ENCODE measurements around the gene PAQR6.
A peak's percentile ranks its signal among the peaks of the same experiment; 100 is the strongest.

PAQR6 gene

DNA sequence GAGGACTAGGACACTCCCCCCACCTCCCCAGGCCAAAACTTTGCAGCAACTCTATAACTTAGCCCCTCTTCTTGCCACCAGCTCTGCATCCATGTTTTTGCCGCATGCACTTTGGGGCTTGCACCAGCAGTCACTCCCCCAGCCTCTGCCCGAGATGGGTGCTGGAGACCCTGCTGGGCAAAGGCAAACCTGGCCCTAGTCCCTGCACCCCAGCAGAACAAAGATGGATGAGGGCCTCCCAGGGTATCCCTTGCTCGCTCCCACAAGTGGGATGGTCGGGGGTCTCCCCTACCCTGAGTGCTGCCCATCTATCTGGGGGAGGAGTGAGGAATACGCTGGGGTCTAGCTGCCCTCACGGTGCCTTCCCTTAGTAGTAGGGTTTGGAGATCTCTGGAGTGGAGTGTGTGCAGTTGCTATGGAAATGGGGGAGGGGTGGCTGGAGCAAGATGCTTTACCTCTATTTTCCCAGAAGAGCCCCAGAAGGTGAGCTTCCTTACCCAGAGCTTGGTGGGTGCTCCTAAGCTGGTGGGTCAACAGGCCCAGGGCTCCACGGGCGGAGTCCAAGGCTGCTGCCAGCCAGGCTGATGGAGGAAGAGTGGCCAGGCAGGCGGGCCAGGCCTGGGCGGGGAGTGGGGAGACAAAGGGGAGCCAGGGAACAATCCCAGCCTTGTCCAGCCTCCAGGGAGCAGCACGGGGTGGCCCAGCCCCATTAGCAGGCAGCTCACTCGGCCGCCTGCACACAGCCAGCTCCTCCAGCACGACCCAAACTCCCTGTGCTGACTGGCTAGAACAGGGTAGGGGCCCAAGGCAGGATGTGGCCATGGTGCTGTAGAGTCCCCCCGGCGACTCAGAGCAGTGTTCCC, at the start of gene PAQR6:
PAQR6 (minus strand) TSS at position 597 of the 863 bp plus-strand sequence. CDS start 1,325 bp downstream, outside the sequence.
- no peak for DNase-seq (ENCODE audit: low read depth in 1 of 2, low spot score in 1 of 2)
- no peak for TF ChIP-seq JUND (IDR thresholded peaks at IDR 0.05; ENCODE audit: low read depth)
- in situ Hi-C loops (cut with HindIII; ENCODE audit: low pct_unique_long_range_greater_than_20kb, low sequenced_read_pairs), result no loop called here

- peak; percentile 77 to 78 for DNase-seq (ENCODE audit: low read depth in 1 of 2, low spot score in 1 of 2)
- in situ Hi-C loops (cut with HindIII; ENCODE audit: low pct_unique_long_range_greater_than_20kb, low sequenced_read_pairs), result no loop called here
Observed at GRCh38 chr1:156295391-156295947, 47.6 kb upstream of the PAQR6 start, which contains the start of gene GLMP. Gene GLMP, minus strand, starts transcription at chr1:156295679. Its CDS starts 34 bp downstream, at chr1:156295645.

DNA sequence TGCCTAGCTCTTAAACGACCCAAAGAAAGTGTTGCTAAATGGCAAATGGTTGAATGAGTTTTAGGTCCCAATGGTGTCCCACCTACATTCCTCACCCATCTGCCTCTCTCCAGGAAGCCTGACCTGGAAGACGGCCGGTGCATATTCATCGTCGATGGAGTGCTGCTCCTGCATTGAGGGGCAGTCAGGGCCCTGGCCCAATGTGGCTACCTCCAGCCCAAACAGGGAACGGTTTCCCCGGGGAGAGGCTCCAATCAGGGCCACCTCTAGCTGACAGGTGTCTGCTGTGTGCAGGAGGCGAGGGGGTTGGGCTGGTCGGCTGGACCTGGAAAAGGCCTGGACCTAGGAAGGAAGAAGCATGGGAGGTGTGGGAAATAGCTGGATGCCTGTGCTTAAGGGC, 46.0 kb upstream of the PAQR6 start:
- in situ Hi-C loops (cut with HindIII; ENCODE audit: low pct_unique_long_range_greater_than_20kb, low sequenced_read_pairs), result no loop called here
- no peak for DNase-seq (ENCODE audit: low read depth in 1 of 2, low spot score in 1 of 2)
- TF ChIP-seq JUND (IDR thresholded peaks at IDR 0.05; ENCODE audit: low read depth), result no peak

More at GRCh38 chr1:156295391-156295947, 47.6 kb upstream of the PAQR6 start, which contains the start of gene GLMP:
- TF ChIP-seq JUND (IDR thresholded peaks at IDR 0.05; ENCODE audit: low read depth), result no peak

GRCh38 chr1:156293098-156293434, 45.2 kb upstream of the PAQR6 start:
- no peak for DNase-seq (ENCODE audit: low read depth in 1 of 2, low spot score in 1 of 2)
- in situ Hi-C loops (cut with HindIII; ENCODE audit: low pct_unique_long_range_greater_than_20kb, low sequenced_read_pairs), result no loop called here
- no peak for TF ChIP-seq JUND (IDR thresholded peaks at IDR 0.05; ENCODE audit: low read depth)

DNA sequence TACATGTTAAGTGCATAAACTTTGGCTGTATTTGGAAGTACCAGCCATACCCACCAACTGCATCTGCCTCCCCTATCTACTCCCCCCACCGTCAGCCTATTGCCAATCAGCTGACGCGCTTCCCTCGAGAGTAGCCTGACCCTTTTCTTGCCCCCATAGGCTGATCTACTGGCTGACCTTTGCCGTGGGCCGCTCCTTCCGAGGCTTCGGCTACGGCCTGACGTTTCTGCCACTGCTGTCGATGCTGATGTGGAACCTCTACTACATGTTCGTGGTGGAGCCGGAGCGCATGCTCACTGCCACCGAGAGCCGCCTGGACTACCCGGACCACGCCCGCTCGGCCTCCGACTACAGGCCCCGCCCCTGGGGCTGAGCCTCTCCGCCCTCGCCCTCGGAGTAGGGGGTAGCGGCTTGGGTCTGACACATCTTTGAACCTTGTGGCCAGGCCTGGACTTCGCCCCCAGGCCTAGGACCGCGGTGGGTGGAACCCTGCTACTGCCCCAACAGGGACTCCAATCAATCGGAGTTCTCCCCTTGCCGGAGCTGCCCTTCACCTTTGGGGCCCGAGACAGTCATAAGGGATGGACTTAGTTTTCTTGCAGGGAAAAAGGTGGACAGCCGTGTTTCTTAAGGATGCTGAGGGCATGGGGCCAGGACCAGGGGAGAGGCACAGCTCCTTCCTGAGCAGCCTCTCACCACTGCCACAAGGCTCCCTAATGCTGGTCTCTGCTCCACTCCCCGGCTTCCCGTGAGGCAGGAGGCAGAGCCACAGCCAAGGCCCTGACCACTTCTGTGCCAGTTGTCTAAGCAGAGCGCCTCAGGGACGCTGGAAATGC, 43.6 kb upstream of the PAQR6 start:
- in situ Hi-C loops (cut with HindIII; ENCODE audit: low pct_unique_long_range_greater_than_20kb, low sequenced_read_pairs), result no loop called here
- no peak for TF ChIP-seq JUND (IDR thresholded peaks at IDR 0.05; ENCODE audit: low read depth)
- DNase-seq (ENCODE audit: low read depth in 1 of 2, low spot score in 1 of 2), result no peak

- in situ Hi-C loops (cut with HindIII; ENCODE audit: low pct_unique_long_range_greater_than_20kb, low sequenced_read_pairs), result no loop called here
- no peak for DNase-seq (ENCODE audit: low read depth in 1 of 2, low spot score in 1 of 2)
- no peak for TF ChIP-seq JUND (IDR thresholded peaks at IDR 0.05; ENCODE audit: low read depth)
Observed at GRCh38 chr1:156289857-156290256, 42.0 kb upstream of the PAQR6 start.

GRCh38 chr1:156286061-156286460, 38.2 kb upstream of the PAQR6 start:
- no peak for DNase-seq (ENCODE audit: low read depth in 1 of 2, low spot score in 1 of 2)
- in situ Hi-C loops (cut with HindIII; ENCODE audit: low pct_unique_long_range_greater_than_20kb, low sequenced_read_pairs), result no loop called here
- no peak for TF ChIP-seq JUND (IDR thresholded peaks at IDR 0.05; ENCODE audit: low read depth)

- in situ Hi-C loops (cut with HindIII; ENCODE audit: low pct_unique_long_range_greater_than_20kb, low sequenced_read_pairs), result no loop called here
- no peak for DNase-seq (ENCODE audit: low read depth in 1 of 2, low spot score in 1 of 2)
- no peak for TF ChIP-seq JUND (IDR thresholded peaks at IDR 0.05; ENCODE audit: low read depth)
Observed at GRCh38 chr1:156285437-156285836, 37.6 kb upstream of the PAQR6 start.

- TF ChIP-seq JUND (IDR thresholded peaks at IDR 0.05; ENCODE audit: low read depth), result no peak
- no peak for DNase-seq (ENCODE audit: low read depth in 1 of 2, low spot score in 1 of 2)
- in situ Hi-C loops (cut with HindIII; ENCODE audit: low pct_unique_long_range_greater_than_20kb, low sequenced_read_pairs), result no loop called here
Observed at GRCh38 chr1:156284757-156285156, 36.9 kb upstream of the PAQR6 start.

DNA sequence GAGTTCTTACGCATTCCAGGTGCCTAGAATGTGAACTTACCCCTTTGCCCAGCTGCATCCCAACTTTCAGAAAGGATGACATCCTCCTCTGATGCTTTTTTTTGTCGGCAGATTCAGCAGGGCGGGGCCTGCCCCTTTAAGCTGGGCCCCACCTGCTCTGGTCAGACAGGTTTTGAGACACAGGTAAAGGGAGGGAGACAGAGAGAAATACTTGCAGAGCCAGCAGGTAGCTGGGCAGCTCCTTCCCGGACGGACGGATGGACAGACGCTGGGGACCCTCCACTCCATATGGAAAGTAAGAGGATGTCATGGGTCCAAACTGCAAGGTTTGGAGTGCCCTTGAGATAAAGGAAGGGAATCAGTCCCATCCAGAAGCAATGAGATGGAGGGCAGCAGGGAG, 36.3 kb upstream of the PAQR6 start, which contains the start of gene TMEM79:
TMEM79 (plus strand) TSS at position 214 of the 400 bp plus-strand sequence. CDS start 902 bp downstream, outside the sequence.
- in situ Hi-C loops (cut with HindIII; ENCODE audit: low pct_unique_long_range_greater_than_20kb, low sequenced_read_pairs), result no loop called here
- no peak for TF ChIP-seq JUND (IDR thresholded peaks at IDR 0.05; ENCODE audit: low read depth)
- DNase-seq (ENCODE audit: low read depth in 1 of 2, low spot score in 1 of 2), result peak; percentile 78 to 93

DNA sequence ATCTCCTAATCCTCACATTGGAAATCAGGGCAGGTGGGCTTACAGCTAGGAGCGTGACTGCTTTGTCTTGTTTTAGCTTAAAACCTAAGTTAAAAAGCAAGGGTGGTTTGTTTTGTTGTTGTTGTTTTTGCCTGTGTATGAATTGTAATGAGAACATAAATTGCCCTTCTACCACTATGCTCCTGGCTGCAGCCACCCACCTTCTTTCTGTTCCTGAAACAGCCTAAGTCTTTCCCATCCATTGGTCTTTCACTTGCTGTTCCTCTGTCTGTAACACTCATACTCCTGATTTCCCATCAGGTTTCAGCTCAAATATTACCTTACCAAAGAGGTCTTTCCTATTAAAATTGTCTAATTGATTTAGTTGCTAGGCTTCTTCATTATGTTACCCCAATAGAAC, 35.7 kb upstream of the PAQR6 start:
- no peak for DNase-seq (ENCODE audit: low read depth in 1 of 2, low spot score in 1 of 2)
- no peak for TF ChIP-seq JUND (IDR thresholded peaks at IDR 0.05; ENCODE audit: low read depth)
- in situ Hi-C loops (cut with HindIII; ENCODE audit: low pct_unique_long_range_greater_than_20kb, low sequenced_read_pairs), result no loop called here

- DNase-seq (ENCODE audit: low read depth in 1 of 2, low spot score in 1 of 2), result peak; percentile 79 to 100
- in situ Hi-C loops (cut with HindIII; ENCODE audit: low pct_unique_long_range_greater_than_20kb, low sequenced_read_pairs), result no loop called here
- no peak for TF ChIP-seq JUND (IDR thresholded peaks at IDR 0.05; ENCODE audit: low read depth)
Observed at GRCh38 chr1:156282479-156283222, 34.8 kb upstream of the PAQR6 start, which contains the start of gene SMG5. Gene SMG5, minus strand, starts transcription at chr1:156282825. Its CDS starts 145 bp downstream, at chr1:156282680.

Measured in T47D (cell line).